MCF 10A (cell line): ENCODE measurements around the gene KMT2C. TPM values are rescaled to one million over a fixed set of nuclear protein-coding genes. Genes with fewer than 3 reads are reported as not detected.
"Not testable (repeated sequence)": the region's sequence is repeated elsewhere in the genome, so short reads cannot be mapped to it uniquely, and the experiment has no call there.

Experiments
- BruUV-seq: library from RNA; stranded (reverse); fragments of 400-500 nt; replicated peaks from 2 replicates; lab custom pipeline; 2021; lab: Mats Ljungman, UMichigan
- CTCF ChIA-PET: fragments of 300-600 bp; sonication (Branson Sonifier 250); formaldehyde crosslinking; extraction: SDS; loops from one replicate; lab custom pipeline; 2021; ENCODE audit warnings: antibody characterized with exemption, inconsistent platforms; lab: Yijun Ruan, JAX
- POLR2A ChIA-PET: fragments of 300-600, 350-650 bp; sonication (Branson Sonifier 250); formaldehyde crosslinking; extraction: SDS; loops from one replicate; lab custom pipeline; 2020; ENCODE audit warnings: antibody characterized with exemption, inconsistent platforms; lab: Yijun Ruan, JAX
- DNase-seq: peaks from one replicate; pipeline ENCODE4 v3.0.0-alpha.2; 2018; ENCODE audit not compliant: unreplicated experiment
- H3K27ac Mint-ChIP-seq: one replicate; pipeline ENCODE4 v1.8.0; 2022; ENCODE audit warnings: mild to moderate bottlenecking, low read depth, mixed read lengths; ENCODE audit not compliant: unreplicated experiment
- H3K27me3 Mint-ChIP-seq: one replicate; pipeline ENCODE4 v1.8.0; 2022; ENCODE audit warnings: mixed read lengths; ENCODE audit not compliant: insufficient read depth, unreplicated experiment
- H3K36me3 Mint-ChIP-seq: one replicate; pipeline ENCODE4 v1.8.0; 2022; ENCODE audit warnings: mild to moderate bottlenecking, moderate library complexity, mixed read lengths; ENCODE audit not compliant: insufficient read depth, unreplicated experiment
- H3K4me1 Mint-ChIP-seq: one replicate; pipeline ENCODE4 v1.8.0; 2022; ENCODE audit warnings: mixed read lengths; ENCODE audit not compliant: insufficient read depth, unreplicated experiment
- H3K4me3 Mint-ChIP-seq: one replicate; pipeline ENCODE4 v1.8.0; 2022; ENCODE audit warnings: mild to moderate bottlenecking, moderate library complexity, mixed read lengths; ENCODE audit not compliant: unreplicated experiment
- H3K9me3 Mint-ChIP-seq: one replicate; pipeline ENCODE4 v1.8.0; 2022; ENCODE audit warnings: mixed read lengths; ENCODE audit not compliant: unreplicated experiment
- CTCF ChIP-seq: fragments of 200-600 bp; IDR thresholded peaks from one replicate; pipeline ENCODE4 v1.8.0; 2022; ENCODE audit warnings: antibody characterized with exemption, mild to moderate bottlenecking; ENCODE audit not compliant: unreplicated experiment
- intact Hi-C: fragments of 100-400 bp; cut with micrococcal nuclease; formaldehyde crosslinking; loops from 2 replicates; pipeline ENCODE4 v1.14.1; 2022
- total RNA-seq: library from RNA; stranded (reverse); gene quantifications from 2 replicates; pipeline ENCODE4 v1.2.3, GENCODE V29; 2022

KMT2C gene
- total RNA-seq, 1 experiment from 2014 or later: 54.6 TPM

GRCh38 chr7:152354061-152354460 lies 81.7 kb downstream of the KMT2C start:
- BruUV-seq: no TSS peak
- intact Hi-C loops: no loop called here
- H3K9me3 Mint-ChIP-seq: no peaks in the 10 kb centered on the region
- H3K4me3 Mint-ChIP-seq: no peak overlapping the region
- POLR2A ChIA-PET: interaction anchor here (1.6 kb wide), 1 partner anchor 14 kb away, joined by 5 read pairs; no protein-coding TSS in a partner anchor
- no peak for DNase-seq
- no peak for TF ChIP-seq CTCF
- peaks cover 12% of the 10 kb centered on the region for H3K4me1 Mint-ChIP-seq
- no peak overlapping the region for H3K27ac Mint-ChIP-seq
- H3K27me3 Mint-ChIP-seq: no peaks in the 10 kb centered on the region
- CTCF ChIA-PET: interaction anchor here (1.3 to 1.6 kb wide), 3 partner anchors 10 to 16 kb away, joined by 3 to 5 read pairs (median 5); no protein-coding TSS in a partner anchor
- H3K36me3 Mint-ChIP-seq: peaks cover 25% of the 10 kb centered on the region

- CTCF ChIA-PET: interaction anchor here (1.4 kb wide), 1 partner anchor 12 kb away, joined by 5 read pairs; no protein-coding TSS in a partner anchor
- H3K27ac Mint-ChIP-seq, H3K4me3 Mint-ChIP-seq, POLR2A ChIA-PET, BruUV-seq, H3K9me3 Mint-ChIP-seq, H3K27me3 Mint-ChIP-seq, DNase-seq, intact Hi-C loops: not testable (repeated sequence)
- Mint-ChIP-seq H3K4me1 (peaks cover 12% of the 10 kb centered on the region), H3K36me3 (peaks cover 33% of the 10 kb centered on the region)
Observed at GRCh38 chr7:152353281-152353680, 82.5 kb downstream of the KMT2C start.

- H3K27ac Mint-ChIP-seq, H3K9me3 Mint-ChIP-seq, H3K27me3 Mint-ChIP-seq, intact Hi-C loops, DNase-seq, POLR2A ChIA-PET, CTCF ChIA-PET, BruUV-seq, H3K4me3 Mint-ChIP-seq: not testable (repeated sequence)
- Mint-ChIP-seq H3K4me1 (peaks cover 12% of the 10 kb centered on the region), H3K36me3 (peaks cover 34% of the 10 kb centered on the region)
Observed at GRCh38 chr7:152351747-152352146, 84.1 kb downstream of the KMT2C start.

GRCh38 chr7:152351168-152351567 lies 84.6 kb downstream of the KMT2C start:
- H3K4me3 Mint-ChIP-seq: no peak overlapping the region
- no peak for TF ChIP-seq CTCF
- BruUV-seq: no TSS peak
- ChIA-PET POLR2A (interaction anchor here (0.6 to 0.9 kb wide), 2 partner anchors 21 to 74 kb away, joined by 3 read pairs; no protein-coding TSS in a partner anchor), CTCF (interaction anchor here (0.6 to 1.2 kb wide), 3 partner anchors 9 to 115 kb away, joined by 3 to 5 read pairs (median 3); no protein-coding TSS in a partner anchor)
- H3K27ac Mint-ChIP-seq: no peak overlapping the region
- H3K36me3 Mint-ChIP-seq: peaks cover 30% of the 10 kb centered on the region
- no peaks in the 10 kb centered on the region for H3K27me3 Mint-ChIP-seq
- no peak for DNase-seq
- H3K4me1 Mint-ChIP-seq: peaks cover 12% of the 10 kb centered on the region
- intact Hi-C loops: no loop called here
- H3K9me3 Mint-ChIP-seq: no peaks in the 10 kb centered on the region

GRCh38 chr7:152347888-152348287 lies 87.9 kb downstream of the KMT2C start:
- no peak for TF ChIP-seq CTCF
- H3K36me3 Mint-ChIP-seq: peaks cover 24% of the 10 kb centered on the region
- H3K4me3 Mint-ChIP-seq: no peak overlapping the region
- no peak overlapping the region for H3K27ac Mint-ChIP-seq
- no peak for DNase-seq
- CTCF ChIA-PET: no interaction called here
- peaks cover 11% of the 10 kb centered on the region for H3K4me1 Mint-ChIP-seq
- no peaks in the 10 kb centered on the region for H3K9me3 Mint-ChIP-seq
- no peaks in the 10 kb centered on the region for H3K27me3 Mint-ChIP-seq
- intact Hi-C loops: loop anchor here (10.0 kb wide), 1 partner anchor 117 kb away; no protein-coding TSS in a partner anchor
- no TSS peak for BruUV-seq
- POLR2A ChIA-PET: no interaction called here
